Muscle of back (tissue), 11 donors: ENCODE data around the gene PPM1B. TPM values are rescaled to one million over a fixed set of nuclear protein-coding genes. Genes with fewer than 3 reads are reported as not detected.
"Not testable (repeated sequence)": the region's sequence is repeated elsewhere in the genome, so short reads cannot be mapped to it uniquely, and the experiment has no call there.

Experiments used
- DNase-seq, 3 donors: peaks; one replicate each; pipeline versions ENCODE4 v3.0.0 to v3.0.0-alpha.2; 2013
- polyA plus RNA-seq, 10 donors: library from polyadenylated mRNA; unstranded; fragments of 120-200 nt; gene quantifications; one replicate each; pipeline ENCODE4 v1.2.1, GENCODE V29; 2013; ENCODE audit not compliant: insufficient read length in 10 of 10

The PPM1B gene
- polyA plus RNA-seq, 10 donors = 28.1 to 40.6 (median 32.8) TPM

- DNase-seq = no peak
Observed at GRCh38 chr2:44155666-44156446, 12.8 kb upstream of the PPM1B start.

DNA sequence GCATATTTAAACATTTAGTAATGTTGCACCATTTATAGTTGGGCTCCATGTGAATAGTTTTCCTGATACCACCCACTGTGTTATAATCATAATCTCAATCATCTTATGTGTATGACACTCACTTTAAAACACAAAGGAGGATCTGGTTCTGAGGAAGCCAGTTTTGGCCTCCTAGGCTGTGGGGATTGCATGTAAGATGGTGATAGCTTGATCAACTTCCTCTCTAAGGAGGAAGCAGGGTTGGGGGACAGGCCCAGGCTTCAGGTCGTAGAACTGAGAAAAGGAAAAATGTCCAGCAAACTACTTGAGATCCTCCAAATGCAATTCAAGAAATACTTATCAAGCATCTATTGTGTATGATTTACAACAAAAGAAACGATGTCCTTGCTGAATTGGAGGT is 4.9 kb upstream of the PPM1B start:
- DNase-seq = no peak

DNA sequence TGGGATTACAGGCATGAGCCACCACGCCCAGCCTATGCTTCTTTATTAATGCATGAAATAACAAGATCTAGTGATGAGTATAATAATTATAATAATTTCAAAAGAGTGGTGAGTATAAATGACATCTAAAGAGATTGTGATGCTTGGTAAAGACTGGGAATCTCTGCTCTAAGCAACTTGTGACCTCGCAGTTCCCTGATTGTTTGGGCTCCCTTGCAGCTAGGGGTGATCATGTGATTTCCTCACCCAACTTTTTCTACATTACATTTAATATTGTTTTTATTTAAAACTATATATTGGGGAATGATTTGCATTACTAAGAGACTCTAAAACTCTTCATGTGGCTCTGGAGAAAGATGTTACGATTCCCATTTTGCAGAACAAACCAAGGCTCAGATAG is 4.1 kb upstream of the PPM1B start:
- DNase-seq = no peak

DNA sequence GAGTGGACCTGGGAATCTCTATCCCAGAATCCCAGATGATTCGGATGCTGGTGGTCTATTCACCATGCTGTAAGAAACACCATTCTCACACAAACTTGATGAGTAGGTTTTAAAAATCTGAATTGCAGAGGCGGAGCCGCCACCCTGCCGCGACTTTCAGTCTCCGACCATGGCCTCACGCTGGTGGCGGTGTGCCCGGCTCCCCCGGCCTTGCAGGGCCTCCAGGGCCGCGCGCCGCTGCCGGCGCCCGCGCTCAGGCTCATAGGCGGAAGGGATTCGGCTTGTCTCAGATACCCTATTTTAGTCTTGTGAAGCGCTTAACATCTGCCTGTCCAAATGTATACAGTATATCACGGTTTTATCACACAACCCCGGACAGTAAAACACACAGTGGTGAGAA is 2.6 kb upstream of the PPM1B start:
- DNase-seq = no peak

- DNase-seq = no peak
Observed at GRCh38 chr2:44167311-44167907, 1.3 kb upstream of the PPM1B start.

DNA sequence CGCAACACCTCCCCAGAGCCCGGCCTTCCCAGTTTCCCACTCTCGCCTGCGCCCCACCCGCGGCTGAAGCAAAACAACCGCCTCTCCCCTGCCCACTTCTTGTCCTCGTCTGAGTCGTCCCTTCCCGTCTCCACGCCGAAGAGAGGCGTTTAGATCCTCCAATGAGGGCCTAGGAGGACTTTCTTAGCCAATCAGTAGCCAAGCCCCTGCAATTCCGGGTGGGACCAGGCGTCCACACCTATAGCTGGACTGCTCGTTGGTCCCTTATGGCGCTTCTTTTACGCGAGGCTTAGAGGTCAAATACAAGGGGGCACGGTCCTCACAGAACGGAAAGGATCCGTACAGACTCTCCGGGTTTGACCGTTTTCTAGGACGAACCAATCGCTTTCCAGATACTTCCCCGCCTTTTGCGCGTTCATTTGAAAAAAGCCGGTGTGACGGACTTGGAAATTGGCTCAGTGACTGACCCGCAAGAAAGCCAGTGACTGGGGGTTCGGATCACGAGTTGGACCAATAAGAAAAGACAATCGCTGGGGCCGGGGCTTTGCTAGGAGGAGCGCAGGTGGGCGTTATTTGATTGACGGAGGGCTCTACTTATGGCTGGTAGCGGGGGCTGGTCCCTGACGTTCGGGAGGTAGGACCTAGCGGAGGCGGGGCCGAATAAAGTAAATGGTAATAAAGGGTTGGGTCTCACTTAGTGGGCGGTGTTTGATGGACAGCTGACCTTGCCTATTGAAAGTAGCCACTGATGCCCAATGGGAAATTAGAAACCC is 581 bp upstream of the PPM1B start:
- peak; percentile 99 to 100 (median 100) for DNase-seq

DNA sequence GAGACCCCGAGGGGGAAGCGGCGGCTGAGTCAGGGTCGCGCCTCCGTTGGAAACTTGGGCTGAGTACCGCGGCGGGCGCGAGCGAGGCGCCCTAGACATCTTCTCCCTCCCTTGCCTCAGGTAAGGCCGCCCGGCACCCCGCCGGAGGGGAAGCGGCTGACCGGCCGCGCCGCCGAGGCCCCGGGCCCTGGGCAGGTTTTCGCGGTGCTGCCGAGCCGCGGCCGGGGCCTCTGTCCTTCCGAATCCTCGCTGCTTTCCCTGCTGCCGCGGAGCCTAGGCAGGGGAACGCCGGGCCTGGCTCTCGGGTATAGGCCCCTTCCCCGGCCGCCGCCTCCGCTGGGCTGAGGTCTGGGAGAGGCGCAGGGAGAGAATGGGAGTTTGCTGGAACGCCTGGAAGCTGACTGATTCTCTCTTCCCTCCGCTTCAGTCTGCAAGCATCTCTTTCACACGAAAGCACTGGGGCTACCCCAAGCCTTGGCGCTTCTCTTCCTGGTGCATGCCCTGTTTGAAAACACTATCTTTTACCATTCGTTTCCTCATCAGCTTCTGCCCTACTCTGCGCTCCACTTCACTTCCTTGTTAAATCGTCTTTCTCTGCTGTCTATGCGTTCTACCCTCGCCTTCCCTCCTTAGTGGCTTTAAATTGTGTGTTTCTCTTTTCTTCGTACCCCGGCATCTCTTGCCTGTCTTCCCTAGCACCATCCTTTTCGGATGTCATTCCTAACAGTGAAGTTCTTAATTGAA is 652 bp downstream of the PPM1B start:
- peak; percentile 22 to 87 (median 47) for DNase-seq

- DNase-seq = peak; percentile 18 to 61 (median 34)
Observed at GRCh38 chr2:44170311-44170717, 1.6 kb downstream of the PPM1B start.

- peak in 1 of 3 donors; percentile 8 for DNase-seq
Observed at GRCh38 chr2:44171018-44171417, 2.3 kb downstream of the PPM1B start.

GRCh38 chr2:44171442-44171841 is 2.8 kb downstream of the PPM1B start:
- not testable (repeated sequence) for DNase-seq

DNA sequence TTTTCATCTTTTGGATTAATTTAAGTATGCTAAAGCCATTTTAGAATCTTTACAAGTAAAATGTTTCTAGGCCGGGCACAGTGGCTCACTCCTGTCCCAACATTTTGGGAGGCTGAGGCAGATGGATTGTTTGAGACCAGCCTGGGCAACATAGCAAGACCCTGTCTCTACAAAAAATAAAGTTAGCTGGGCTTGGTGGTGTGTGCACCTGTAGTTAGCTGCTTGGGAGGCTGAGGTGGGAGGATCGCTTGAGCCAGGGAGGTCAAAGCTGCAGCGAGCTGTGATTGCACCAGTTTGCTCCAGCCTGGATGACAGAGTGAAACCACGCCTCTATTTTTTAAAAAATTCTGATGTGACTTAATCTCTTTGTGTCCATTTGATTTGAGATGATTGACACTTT is 3.9 kb downstream of the PPM1B start:
- DNase-seq = no peak

GRCh38 chr2:44178950-44179349 is 10.3 kb downstream of the PPM1B start:
- DNase-seq = no peak

- DNase-seq = no peak
Observed at GRCh38 chr2:44181648-44182047, 13.0 kb downstream of the PPM1B start.

DNA sequence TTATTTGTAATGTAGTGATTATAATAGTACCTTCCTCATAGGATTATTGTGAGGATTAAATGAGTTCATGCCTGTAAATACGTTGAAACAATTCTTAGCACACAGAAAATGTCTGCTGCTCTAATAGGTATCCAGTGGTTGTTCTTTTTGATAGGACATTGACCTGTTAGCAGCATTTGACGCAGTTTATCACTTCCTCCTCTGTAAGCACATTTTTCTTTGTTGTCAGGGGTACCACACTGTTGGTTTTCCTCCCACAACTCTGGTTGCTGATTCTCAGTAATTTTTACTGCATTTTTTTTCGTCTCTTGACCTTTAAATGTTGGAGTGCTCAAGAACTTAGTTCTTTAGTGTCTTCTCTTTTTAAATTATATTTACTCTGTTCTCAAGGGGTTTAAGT is 15.4 kb downstream of the PPM1B start:
- no peak for DNase-seq

DNA sequence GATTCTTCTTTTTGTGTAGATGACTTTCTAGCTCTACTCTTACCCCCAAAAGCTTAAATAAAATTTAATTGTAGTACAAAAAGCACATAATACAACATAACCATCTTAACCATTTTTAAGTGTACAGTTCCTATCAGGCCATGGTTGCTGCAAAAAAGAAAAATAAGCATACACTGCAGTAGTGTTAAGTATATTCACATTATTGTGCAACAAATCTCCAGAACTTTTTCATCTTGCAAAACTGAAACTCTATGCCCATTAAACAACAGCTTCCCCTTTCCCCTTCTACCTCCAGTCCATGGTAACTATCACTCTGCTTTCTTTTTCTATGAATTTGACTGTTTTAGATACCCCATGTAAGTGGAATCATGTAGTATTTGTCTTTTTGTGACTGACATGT is 18.1 kb downstream of the PPM1B start:
- no peak for DNase-seq

DNA sequence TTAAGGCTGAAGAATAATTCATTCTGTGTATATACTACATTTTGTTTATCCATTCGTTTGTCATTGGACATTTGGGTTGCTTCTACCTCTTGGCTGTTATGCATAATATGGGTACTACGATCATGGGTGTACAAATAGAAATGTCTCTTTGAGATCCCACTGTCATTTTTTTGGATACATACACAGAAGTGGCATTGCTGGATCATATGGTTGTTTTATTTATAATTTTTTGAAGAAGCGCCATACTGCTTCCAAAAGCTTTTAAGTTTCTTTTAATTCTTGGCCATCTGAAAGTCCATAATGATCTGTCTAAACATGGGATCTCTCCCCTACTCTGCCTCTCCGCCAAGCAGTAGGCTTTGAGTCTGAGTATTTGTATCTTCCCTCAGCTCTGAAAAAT is 18.6 kb downstream of the PPM1B start:
- DNase-seq = no peak

DNA sequence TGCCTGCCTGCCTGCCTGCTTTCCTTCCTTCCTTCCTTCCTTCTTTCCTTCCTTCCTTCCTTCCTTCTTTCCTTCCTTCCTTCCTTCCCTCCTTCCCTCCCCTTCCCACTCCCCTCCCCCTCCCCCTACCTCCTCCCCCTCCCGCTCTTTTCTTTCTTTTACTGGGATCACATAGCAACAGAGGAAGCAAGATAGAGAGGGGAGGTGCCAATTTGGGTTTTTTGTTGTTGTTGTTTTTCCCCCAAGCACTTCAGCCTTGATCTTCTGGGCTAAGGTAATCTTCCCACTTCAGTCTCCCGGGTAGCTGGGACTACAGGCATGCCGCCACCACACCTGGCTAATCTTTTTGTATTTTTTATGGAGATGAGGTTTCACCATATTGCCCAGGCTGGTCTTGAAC is 20.0 kb downstream of the PPM1B start:
- no peak for DNase-seq

DNA sequence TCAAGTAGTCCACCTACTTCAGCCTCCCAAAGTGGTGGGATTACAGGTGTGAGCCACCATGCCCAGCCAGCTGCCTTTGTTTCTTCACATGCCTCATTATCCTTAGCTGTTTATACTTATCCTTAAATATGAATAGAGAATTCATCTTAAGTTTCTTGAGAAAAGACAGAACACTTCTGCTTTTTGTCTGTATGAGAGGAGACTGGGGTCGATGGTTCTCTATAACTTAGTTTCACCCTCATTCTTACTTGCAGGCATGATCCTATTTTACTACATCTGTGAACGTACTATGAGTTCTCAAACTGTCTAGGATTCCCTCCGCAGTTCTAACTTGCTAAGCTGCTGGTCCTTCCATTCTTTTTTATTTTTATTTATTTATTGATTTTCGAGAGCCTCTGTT is 20.4 kb downstream of the PPM1B start:
- DNase-seq = no peak

DNA sequence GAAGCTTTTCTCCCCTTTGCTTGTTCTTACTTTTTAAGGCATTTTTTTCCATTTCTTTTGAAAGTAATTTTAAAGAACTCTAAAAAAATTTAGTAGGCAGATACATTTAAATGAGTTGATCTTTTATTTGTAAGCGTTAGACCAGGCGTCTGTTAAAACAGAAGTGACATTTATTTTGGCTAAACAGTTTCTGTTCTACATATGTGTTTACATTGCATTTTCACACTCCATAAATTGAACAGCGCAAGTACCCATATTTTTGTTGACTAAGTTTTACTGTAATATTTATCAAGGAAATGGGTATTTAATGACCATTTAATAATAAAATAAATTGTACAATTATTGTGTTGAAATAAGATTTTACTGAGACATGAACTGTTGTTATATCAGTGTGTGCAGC is 21.9 kb downstream of the PPM1B start:
- DNase-seq = no peak

DNA sequence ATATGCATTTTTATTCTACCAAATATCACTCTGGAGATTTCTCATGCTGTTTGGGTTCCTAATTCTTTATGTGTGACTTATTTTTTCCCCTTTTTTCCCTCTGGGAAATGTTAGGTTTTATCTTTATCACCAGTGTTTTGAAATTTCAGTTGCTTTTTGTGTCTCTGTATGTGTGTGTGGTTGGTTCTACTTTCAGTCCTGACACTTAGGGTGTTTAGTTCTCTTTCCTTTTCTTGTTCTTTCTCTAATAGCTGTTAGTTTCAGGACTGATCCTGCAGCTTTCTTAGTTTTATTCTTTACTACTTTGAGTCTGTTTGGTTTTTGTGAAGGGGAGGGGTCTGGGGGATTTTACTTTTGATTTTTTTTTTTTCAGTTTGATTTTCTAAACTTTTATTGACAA is 23.1 kb downstream of the PPM1B start:
- no peak for DNase-seq

DNA sequence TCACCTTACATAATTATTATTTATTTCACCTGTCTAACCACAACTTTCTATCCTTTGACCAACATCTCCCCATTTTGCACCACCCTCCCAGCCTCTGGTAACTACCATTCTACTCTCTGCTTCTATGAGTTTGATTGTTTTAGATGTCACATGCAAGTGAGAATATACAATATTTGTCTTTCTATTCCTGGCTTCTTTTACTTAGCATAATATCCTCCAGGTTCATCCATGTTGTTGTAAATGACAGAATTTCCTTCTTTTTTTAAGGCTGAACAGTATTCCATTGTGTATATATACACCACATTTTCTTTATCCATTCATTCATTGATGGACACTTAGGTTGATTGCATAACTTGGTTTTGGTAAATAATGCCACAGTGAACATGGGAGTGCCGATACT is 24.0 kb downstream of the PPM1B start:
- DNase-seq = no peak

DNA sequence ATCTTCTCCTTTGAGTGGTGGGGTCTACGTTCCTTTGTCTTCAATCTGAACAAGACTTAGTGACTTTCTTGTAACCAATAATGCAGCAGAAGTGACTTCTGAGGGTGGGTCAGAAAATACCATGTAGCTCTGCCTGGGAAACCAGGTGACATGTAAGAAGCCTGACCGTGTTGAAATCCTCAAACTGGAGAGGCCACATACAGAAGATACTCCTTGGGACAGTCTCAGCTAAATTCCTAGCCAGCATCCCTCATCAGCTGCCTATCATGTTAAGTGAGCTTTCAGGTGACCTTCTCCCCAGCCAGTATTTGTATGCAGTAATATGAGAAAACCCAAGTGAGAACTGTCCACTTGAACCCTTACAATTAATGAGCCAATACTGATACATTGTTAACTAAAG is 27.0 kb downstream of the PPM1B start:
- no peak for DNase-seq
